HEK293 (cell line): Measurements from ENCODE around the gene SUCO.

ENCODE experiments used
- CTCF ChIA-PET: fragments of 350-600 bp; formaldehyde crosslinking; extraction: SDS; loops from one replicate; lab custom pipeline; 2021; ENCODE audit warnings: antibody characterized with exemption; lab: Yijun Ruan, JAX
- POLR2A ChIA-PET: fragments of 300-600 bp; formaldehyde crosslinking; extraction: SDS; loops from one replicate; lab custom pipeline; 2020; ENCODE audit warnings: antibody characterized with exemption, inconsistent platforms; lab: Yijun Ruan, JAX
- H3K27ac ChIP-seq: fragments of 200-500 bp; sonication (Bioruptor generic); 2 replicates; pipeline ENCODE4 v1.5.1; 2014; ENCODE audit warnings: low read depth, low read length, control low read depth, inconsistent platforms; ENCODE audit errors: extremely low read depth
- H3K36me3 ChIP-seq, 2 experiments: fragments of 200-500 bp in 1 of 2; sonication (Bioruptor generic) in 1 of 2; 1 replicate in 1 of 2; 2 replicates in 1 of 2; pipeline ENCODE4 v1.5.1; 2014 to 2017; ENCODE audit warnings: inconsistent platforms in 2 of 2, low read length in 2 of 2; ENCODE audit not compliant: control insufficient read depth in 2 of 2, insufficient read depth in 1 of 2
- H3K4me1 ChIP-seq: fragments of 200-500 bp; sonication (Bioruptor generic); 2 replicates; pipeline ENCODE4 v1.5.1; 2014; ENCODE audit warnings: mild to moderate bottlenecking, low read length, inconsistent platforms; ENCODE audit not compliant: control insufficient read depth, insufficient read depth
- H3K4me3 ChIP-seq: 2 replicates; pipeline ENCODE4 v1.5.1; 2011; ENCODE audit warnings: low read depth, mild to moderate bottlenecking, control low read depth, low read length, moderate library complexity
- H3K9me3 ChIP-seq: fragments of 200-500 bp; sonication (Bioruptor generic); 2 replicates; pipeline ENCODE4 v1.5.1; 2014; ENCODE audit warnings: low read depth, low read length, inconsistent platforms; ENCODE audit not compliant: control insufficient read depth, insufficient read depth
- BCL11B ChIP-seq: fragments of 450-650 bp; formaldehyde crosslinking; IDR thresholded peaks from 2 replicates; pipeline ENCODE4 v1.5.1; 2016; ENCODE audit warnings: low read depth, missing biosample characterization, missing genetic modification characterization
- GLI4 ChIP-seq: fragments of 450-650 bp; formaldehyde crosslinking; IDR thresholded peaks from 2 replicates; pipeline ENCODE4 v1.5.1; 2016; ENCODE audit warnings: missing biosample characterization, missing genetic modification characterization
- KLF16 ChIP-seq: fragments of 450-650 bp; formaldehyde crosslinking; IDR thresholded peaks from 2 replicates; pipeline ENCODE4 v1.5.1; 2017; ENCODE audit warnings: missing biosample characterization, missing genetic modification characterization
- KLF8 ChIP-seq: fragments of 450-650 bp; formaldehyde crosslinking; IDR thresholded peaks from 2 replicates; pipeline ENCODE4 v1.5.1; 2016; ENCODE audit warnings: missing biosample characterization, missing genetic modification characterization
- KLF9 ChIP-seq: fragments of 450-650 bp; formaldehyde crosslinking; IDR thresholded peaks from 2 replicates; pipeline ENCODE4 v1.5.1; 2016; ENCODE audit warnings: missing biosample characterization, missing genetic modification characterization, low read depth
- RBAK ChIP-seq: fragments of 450-650 bp; formaldehyde crosslinking; IDR thresholded peaks from 2 replicates; pipeline ENCODE4 v1.5.1; 2016; ENCODE audit warnings: missing biosample characterization, missing genetic modification characterization
- SCRT1 ChIP-seq: fragments of 450-650 bp; formaldehyde crosslinking; IDR thresholded peaks from 2 replicates; pipeline ENCODE4 v1.5.1; 2016; ENCODE audit warnings: missing biosample characterization, missing genetic modification characterization, borderline replicate concordance
- ZEB2 ChIP-seq: fragments of 450-650 bp; formaldehyde crosslinking; IDR thresholded peaks from 2 replicates; pipeline ENCODE4 v1.5.1; 2016; ENCODE audit warnings: missing biosample characterization, missing genetic modification characterization
- ZNF10 ChIP-seq: fragments of 450-650 bp; formaldehyde crosslinking; IDR thresholded peaks from 2 replicates; pipeline ENCODE4 v1.5.1; 2017; ENCODE audit warnings: missing biosample characterization, missing genetic modification characterization
- ZNF169 ChIP-seq: fragments of 450-650 bp; formaldehyde crosslinking; IDR thresholded peaks from 2 replicates; pipeline ENCODE4 v1.5.1; 2016; ENCODE audit warnings: missing biosample characterization, missing genetic modification characterization
- ZNF23 ChIP-seq: fragments of 450-650 bp; formaldehyde crosslinking; IDR thresholded peaks from 2 replicates; pipeline ENCODE4 v1.5.1; 2016; ENCODE audit warnings: missing biosample characterization, missing genetic modification characterization, borderline replicate concordance
- ZNF423 ChIP-seq: fragments of 450-650 bp; formaldehyde crosslinking; IDR thresholded peaks from 2 replicates; pipeline ENCODE4 v1.5.1; 2016; ENCODE audit warnings: missing biosample characterization, missing genetic modification characterization
- ZNF48 ChIP-seq: fragments of 450-650 bp; formaldehyde crosslinking; IDR thresholded peaks from 2 replicates; pipeline ENCODE4 v1.5.1; 2016; ENCODE audit warnings: missing biosample characterization, missing genetic modification characterization
- ZNF660 ChIP-seq: fragments of 450-650 bp; IDR thresholded peaks from 2 replicates; pipeline ENCODE4 v1.5.1; 2018; ENCODE audit warnings: missing biosample characterization, mild to moderate bottlenecking, missing genetic modification characterization
- ZNF701 ChIP-seq: fragments of 450-650 bp; formaldehyde crosslinking; IDR thresholded peaks from 2 replicates; pipeline ENCODE4 v1.5.1; 2016; ENCODE audit warnings: missing biosample characterization, missing genetic modification characterization
- ZNF768 ChIP-seq: fragments of 450-650 bp; formaldehyde crosslinking; IDR thresholded peaks from 2 replicates; pipeline ENCODE4 v1.5.1; 2018; ENCODE audit warnings: missing biosample characterization, mild to moderate bottlenecking, missing genetic modification characterization
- ZNF776 ChIP-seq: fragments of 450-650 bp; formaldehyde crosslinking; IDR thresholded peaks from 2 replicates; pipeline ENCODE4 v1.5.0; 2017; ENCODE audit warnings: missing biosample characterization, missing genetic modification characterization, borderline replicate concordance
- ZNF830 ChIP-seq: fragments of 450-650 bp; IDR thresholded peaks from 2 replicates; pipeline ENCODE4 v1.5.0; 2018; ENCODE audit warnings: missing biosample characterization, missing genetic modification characterization, low read depth, mild to moderate bottlenecking, moderate library complexity
- TF ChIP-seq, protein P1 (sequence below): fragments of 450-650 bp; formaldehyde crosslinking; IDR thresholded peaks from 2 replicates; pipeline ENCODE4 v1.5.1; 2016; ENCODE audit warnings: missing biosample characterization, missing genetic modification characterization
- TF ChIP-seq, protein P2 (sequence below): fragments of 450-650 bp; formaldehyde crosslinking; IDR thresholded peaks from 2 replicates; pipeline ENCODE4 v1.5.1; 2016; ENCODE audit warnings: missing biosample characterization, missing genetic modification characterization, low read depth
- TF ChIP-seq, protein P3 (sequence below): fragments of 450-650 bp; formaldehyde crosslinking; IDR thresholded peaks from 2 replicates; pipeline ENCODE4 v1.5.1; 2016; ENCODE audit warnings: missing biosample characterization, missing genetic modification characterization
- TF ChIP-seq, protein P4 (sequence below): fragments of 450-650 bp; formaldehyde crosslinking; IDR thresholded peaks from 2 replicates; pipeline ENCODE4 v1.5.0; 2017; ENCODE audit warnings: missing biosample characterization, missing genetic modification characterization, borderline replicate concordance

Gene SUCO

DNA sequence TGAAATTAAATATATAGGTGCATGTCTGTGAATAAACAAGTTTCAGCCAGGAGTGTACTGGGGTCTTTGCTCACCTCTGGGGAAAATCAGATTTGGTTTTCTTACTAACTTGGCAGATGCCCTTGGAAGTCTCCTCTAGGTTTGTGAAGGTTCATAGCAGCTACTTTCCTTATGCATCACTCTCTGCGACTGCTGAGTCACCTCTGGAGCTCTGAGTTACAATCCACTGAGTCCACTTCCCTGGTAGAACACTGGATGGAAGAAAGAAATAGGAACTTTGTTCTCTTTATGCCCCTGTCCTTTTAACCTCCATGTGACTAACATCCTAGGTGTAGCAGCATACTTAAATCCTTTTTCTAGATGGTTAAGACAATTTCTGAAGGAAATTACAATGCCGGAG is 121.6 kb downstream of the SUCO start (continued):
- TF ChIP-seq SCRT1 (tag by site-specific recombination), result no peak
- TF ChIP-seq BCL11B (tag by site-specific recombination), result no peak
- TF ChIP-seq RBAK, result no peak
- no peak for TF ChIP-seq ZNF768 (tag by site-specific recombination)
- TF ChIP-seq, protein P1, sequence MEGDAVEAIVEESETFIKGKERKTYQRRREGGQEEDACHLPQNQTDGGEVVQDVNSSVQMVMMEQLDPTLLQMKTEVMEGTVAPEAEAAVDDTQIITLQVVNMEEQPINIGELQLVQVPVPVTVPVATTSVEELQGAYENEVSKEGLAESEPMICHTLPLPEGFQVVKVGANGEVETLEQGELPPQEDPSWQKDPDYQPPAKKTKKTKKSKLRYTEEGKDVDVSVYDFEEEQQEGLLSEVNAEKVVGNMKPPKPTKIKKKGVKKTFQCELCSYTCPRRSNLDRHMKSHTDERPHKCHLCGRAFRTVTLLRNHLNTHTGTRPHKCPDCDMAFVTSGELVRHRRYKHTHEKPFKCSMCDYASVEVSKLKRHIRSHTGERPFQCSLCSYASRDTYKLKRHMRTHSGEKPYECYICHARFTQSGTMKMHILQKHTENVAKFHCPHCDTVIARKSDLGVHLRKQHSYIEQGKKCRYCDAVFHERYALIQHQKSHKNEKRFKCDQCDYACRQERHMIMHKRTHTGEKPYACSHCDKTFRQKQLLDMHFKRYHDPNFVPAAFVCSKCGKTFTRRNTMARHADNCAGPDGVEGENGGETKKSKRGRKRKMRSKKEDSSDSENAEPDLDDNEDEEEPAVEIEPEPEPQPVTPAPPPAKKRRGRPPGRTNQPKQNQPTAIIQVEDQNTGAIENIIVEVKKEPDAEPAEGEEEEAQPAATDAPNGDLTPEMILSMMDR, result no peak
- TF ChIP-seq ZNF660 (tag by site-specific recombination), result no peak
- no peak for TF ChIP-seq ZNF169 (tag by site-specific recombination)
- no peak for TF ChIP-seq GLI4 (tag by site-specific recombination)
- no peak for TF ChIP-seq ZEB2 (tag by site-specific recombination)

DNA sequence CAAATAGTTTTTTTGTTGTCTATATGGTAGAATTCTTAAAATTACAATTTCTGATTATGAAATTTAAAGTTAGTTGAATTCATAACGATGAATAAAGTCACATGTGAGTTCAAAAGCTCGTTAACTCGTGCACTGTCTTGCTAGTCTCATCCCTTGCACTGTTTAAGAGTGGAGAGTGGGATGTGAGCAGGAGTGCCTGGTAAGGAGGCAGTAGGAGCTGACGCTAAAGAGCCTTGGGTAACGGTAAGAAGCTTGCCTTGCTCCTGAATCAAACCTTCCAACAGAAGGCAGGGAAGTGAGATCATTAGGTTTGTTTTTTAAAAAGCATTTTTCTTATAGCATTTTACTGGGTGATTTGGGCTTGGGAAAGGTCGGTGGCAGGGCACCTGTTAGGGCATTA is 123.6 kb downstream of the SUCO start:
- Histone ChIP-seq H3K4me1 (no peaks in the 10 kb centered on the region), H3K9me3 (no peaks in the 10 kb centered on the region), H3K36me3 (no peaks in the 10 kb centered on the region), H3K4me3 (no peak overlapping the region), H3K27ac (no peak overlapping the region)
- ChIA-PET CTCF (no interaction called here), POLR2A (no interaction called here)
- no peak for TF ChIP-seq ZNF776 (tag by site-specific recombination)
- no peak for TF ChIP-seq KLF8 (tag by site-specific recombination)
- TF ChIP-seq ZNF23, result no peak

DNA sequence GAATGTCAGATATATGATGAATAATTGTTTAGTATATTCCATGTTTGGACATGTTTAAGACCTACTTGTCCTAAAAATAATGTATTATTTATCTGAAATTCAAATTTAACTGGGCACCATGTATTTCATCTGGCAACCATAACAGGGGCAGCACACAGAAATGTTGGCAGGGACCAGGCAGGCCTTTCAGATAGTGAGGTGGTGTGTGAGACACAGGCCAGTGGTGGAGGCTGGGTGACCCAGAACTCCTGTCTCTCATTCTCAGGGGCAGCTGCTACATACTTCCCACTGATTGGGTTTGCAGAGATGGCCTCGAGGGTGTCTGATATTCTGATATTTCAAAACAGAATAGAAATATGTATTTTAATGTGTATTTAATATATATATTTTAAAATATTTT is 124.6 kb downstream of the SUCO start:
- Histone ChIP-seq H3K27ac (no peak overlapping the region), H3K4me1 (no peaks in the 10 kb centered on the region), H3K9me3 (no peaks in the 10 kb centered on the region), H3K4me3 (no peak overlapping the region), H3K36me3 (no peaks in the 10 kb centered on the region)
- ChIA-PET CTCF (no interaction called here), POLR2A (no interaction called here)
- TF ChIP-seq ZNF701 (tag by site-specific recombination) (no peak), ZNF48 (no peak), KLF16 (tag by site-specific recombination) (no peak), ZNF10 (tag by site-specific recombination) (no peak)
- TF ChIP-seq, protein P2, sequence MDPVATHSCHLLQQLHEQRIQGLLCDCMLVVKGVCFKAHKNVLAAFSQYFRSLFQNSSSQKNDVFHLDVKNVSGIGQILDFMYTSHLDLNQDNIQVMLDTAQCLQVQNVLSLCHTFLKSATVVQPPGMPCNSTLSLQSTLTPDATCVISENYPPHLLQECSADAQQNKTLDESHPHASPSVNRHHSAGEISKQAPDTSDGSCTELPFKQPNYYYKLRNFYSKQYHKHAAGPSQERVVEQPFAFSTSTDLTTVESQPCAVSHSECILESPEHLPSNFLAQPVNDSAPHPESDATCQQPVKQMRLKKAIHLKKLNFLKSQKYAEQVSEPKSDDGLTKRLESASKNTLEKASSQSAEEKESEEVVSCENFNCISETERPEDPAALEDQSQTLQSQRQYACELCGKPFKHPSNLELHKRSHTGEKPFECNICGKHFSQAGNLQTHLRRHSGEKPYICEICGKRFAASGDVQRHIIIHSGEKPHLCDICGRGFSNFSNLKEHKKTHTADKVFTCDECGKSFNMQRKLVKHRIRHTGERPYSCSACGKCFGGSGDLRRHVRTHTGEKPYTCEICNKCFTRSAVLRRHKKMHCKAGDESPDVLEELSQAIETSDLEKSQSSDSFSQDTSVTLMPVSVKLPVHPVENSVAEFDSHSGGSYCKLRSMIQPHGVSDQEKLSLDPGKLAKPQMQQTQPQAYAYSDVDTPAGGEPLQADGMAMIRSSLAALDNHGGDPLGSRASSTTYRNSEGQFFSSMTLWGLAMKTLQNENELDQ (tag by site-specific recombination), result no peak

DNA sequence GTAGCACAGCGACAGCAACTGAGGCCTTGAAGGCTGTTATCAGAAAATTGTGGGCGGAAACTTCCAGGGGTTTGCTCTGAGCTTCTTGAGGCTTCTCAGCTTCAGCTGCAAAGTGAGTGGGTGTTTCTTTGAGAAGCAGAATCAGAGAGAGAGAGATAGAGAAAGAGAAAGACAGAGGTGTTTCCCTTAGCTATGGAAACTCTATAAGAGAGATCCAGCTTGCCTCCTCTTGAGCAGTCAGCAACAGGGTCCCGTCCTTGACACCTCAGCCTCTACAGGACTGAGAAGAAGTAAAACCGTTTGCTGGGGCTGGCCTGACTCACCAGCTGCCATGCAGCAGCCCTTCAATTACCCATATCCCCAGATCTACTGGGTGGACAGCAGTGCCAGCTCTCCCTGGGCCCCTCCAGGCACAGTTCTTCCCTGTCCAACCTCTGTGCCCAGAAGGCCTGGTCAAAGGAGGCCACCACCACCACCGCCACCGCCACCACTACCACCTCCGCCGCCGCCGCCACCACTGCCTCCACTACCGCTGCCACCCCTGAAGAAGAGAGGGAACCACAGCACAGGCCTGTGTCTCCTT is 126.0 kb downstream of the SUCO start, which contains the start of gene FASLG:
FASLG (plus strand) TSS at position 233 of the 583 bp plus-strand sequence; CDS start at position 332, 99 bp downstream.
- H3K4me1 ChIP-seq, result no peaks in the 10 kb centered on the region
- POLR2A ChIA-PET, result no interaction called here
- H3K27ac ChIP-seq, result no peak within 1 kb of the TSS
- no peaks in the 10 kb centered on the region for H3K9me3 ChIP-seq
- TF ChIP-seq ZNF423 (tag by site-specific recombination), result no peak
- TF ChIP-seq, protein P3, sequence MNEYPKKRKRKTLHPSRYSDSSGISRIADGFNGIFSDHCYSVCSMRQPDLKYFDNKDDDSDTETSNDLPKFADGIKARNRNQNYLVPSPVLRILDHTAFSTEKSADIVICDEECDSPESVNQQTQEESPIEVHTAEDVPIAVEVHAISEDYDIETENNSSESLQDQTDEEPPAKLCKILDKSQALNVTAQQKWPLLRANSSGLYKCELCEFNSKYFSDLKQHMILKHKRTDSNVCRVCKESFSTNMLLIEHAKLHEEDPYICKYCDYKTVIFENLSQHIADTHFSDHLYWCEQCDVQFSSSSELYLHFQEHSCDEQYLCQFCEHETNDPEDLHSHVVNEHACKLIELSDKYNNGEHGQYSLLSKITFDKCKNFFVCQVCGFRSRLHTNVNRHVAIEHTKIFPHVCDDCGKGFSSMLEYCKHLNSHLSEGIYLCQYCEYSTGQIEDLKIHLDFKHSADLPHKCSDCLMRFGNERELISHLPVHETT (tag by site-specific recombination), result no peak
- TF ChIP-seq ZNF830 (tag by site-specific recombination), result no peak
- TF ChIP-seq KLF9 (tag by site-specific recombination), result no peak
- TF ChIP-seq, protein P4, sequence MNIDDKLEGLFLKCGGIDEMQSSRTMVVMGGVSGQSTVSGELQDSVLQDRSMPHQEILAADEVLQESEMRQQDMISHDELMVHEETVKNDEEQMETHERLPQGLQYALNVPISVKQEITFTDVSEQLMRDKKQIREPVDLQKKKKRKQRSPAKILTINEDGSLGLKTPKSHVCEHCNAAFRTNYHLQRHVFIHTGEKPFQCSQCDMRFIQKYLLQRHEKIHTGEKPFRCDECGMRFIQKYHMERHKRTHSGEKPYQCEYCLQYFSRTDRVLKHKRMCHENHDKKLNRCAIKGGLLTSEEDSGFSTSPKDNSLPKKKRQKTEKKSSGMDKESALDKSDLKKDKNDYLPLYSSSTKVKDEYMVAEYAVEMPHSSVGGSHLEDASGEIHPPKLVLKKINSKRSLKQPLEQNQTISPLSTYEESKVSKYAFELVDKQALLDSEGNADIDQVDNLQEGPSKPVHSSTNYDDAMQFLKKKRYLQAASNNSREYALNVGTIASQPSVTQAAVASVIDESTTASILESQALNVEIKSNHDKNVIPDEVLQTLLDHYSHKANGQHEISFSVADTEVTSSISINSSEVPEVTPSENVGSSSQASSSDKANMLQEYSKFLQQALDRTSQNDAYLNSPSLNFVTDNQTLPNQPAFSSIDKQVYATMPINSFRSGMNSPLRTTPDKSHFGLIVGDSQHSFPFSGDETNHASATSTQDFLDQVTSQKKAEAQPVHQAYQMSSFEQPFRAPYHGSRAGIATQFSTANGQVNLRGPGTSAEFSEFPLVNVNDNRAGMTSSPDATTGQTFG (tag by site-specific recombination), result no peak
- TF ChIP-seq, all 188 proteins: peak for 0
- Histone ChIP-seq H3K4me3 (no peak within 1 kb of the TSS), H3K36me3 (no peaks in the 10 kb centered on the region)
- CTCF ChIA-PET, result no interaction called here
